HK-2 (cell line): ENCODE results near the gene ZFP3.
"Not testable (repeated sequence)": the region's sequence is repeated elsewhere in the genome, so short reads cannot be mapped to it uniquely, and the experiment has no call there.

Source experiments
- DNase-seq: peaks from one replicate; pipeline ENCODE4 v3.0.0-alpha.2; 2018; ENCODE audit not compliant: unreplicated experiment

The ZFP3 gene

GRCh38 chr17:5124896-5125295 lies 46.6 kb downstream of the ZFP3 start:
- DNase-seq, result not testable (repeated sequence)

GRCh38 chr17:5126719-5127488 lies 48.6 kb downstream of the ZFP3 start:
- no peak for DNase-seq

GRCh38 chr17:5127910-5128309 lies 49.6 kb downstream of the ZFP3 start:
- DNase-seq, result no peak

- not testable (repeated sequence) for DNase-seq
Observed at GRCh38 chr17:5128387-5128786, 50.1 kb downstream of the ZFP3 start.

GRCh38 chr17:5128905-5129535 lies 50.8 kb downstream of the ZFP3 start:
- DNase-seq, result no peak

- not testable (repeated sequence) for DNase-seq
Observed at GRCh38 chr17:5129770-5130169, 51.5 kb downstream of the ZFP3 start.

GRCh38 chr17:5130261-5130660 lies 52.0 kb downstream of the ZFP3 start:
- not testable (repeated sequence) for DNase-seq

GRCh38 chr17:5130687-5131086 lies 52.4 kb downstream of the ZFP3 start:
- DNase-seq, result not testable (repeated sequence)

- DNase-seq, result no peak
Observed at GRCh38 chr17:5131146-5131715, 53.0 kb downstream of the ZFP3 start.

GRCh38 chr17:5131799-5132502 lies 53.7 kb downstream of the ZFP3 start:
- not testable (repeated sequence) for DNase-seq

GRCh38 chr17:5132503-5133225 lies 54.4 kb downstream of the ZFP3 start:
- DNase-seq, result not testable (repeated sequence)

- no peak for DNase-seq
Observed at GRCh38 chr17:5133311-5133710, 55.0 kb downstream of the ZFP3 start.

GRCh38 chr17:5133961-5134360 lies 55.7 kb downstream of the ZFP3 start:
- DNase-seq, result not testable (repeated sequence)

- not testable (repeated sequence) for DNase-seq
Observed at GRCh38 chr17:5134571-5134970, 56.3 kb downstream of the ZFP3 start.

GRCh38 chr17:5135131-5135712 lies 57.0 kb downstream of the ZFP3 start:
- DNase-seq, result not testable (repeated sequence)

GRCh38 chr17:5135726-5136579 lies 57.7 kb downstream of the ZFP3 start:
- DNase-seq, result no peak

GRCh38 chr17:5136580-5137412 lies 58.5 kb downstream of the ZFP3 start:
- DNase-seq, result not testable (repeated sequence)

- not testable (repeated sequence) for DNase-seq
Observed at GRCh38 chr17:5137511-5138197, 59.4 kb downstream of the ZFP3 start.

- not testable (repeated sequence) for DNase-seq
Observed at GRCh38 chr17:5138198-5138544, 59.9 kb downstream of the ZFP3 start.
